ENCODE measurements around the gene MAML2.

DNA sequence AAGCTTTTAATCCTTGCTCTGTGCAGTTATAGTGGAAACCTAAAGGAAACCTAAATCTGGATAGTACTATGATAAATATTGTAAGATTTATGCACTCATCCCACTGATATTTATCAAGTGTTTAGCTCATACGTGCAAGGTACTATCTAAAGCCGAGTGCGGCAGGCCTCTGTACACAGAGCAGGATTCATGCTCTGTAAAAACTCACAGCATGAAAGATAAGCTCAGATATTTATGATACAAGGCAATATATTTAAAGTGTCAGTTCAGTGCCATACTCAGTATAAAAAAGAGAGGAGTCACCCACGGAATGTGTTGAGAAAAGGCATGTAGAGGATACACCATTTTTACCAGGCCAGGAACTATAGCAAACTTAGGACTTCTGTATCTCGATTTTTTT lies 66.2 kb downstream of the MAML2 start:
- TF ChIP-seq, protein P1, sequence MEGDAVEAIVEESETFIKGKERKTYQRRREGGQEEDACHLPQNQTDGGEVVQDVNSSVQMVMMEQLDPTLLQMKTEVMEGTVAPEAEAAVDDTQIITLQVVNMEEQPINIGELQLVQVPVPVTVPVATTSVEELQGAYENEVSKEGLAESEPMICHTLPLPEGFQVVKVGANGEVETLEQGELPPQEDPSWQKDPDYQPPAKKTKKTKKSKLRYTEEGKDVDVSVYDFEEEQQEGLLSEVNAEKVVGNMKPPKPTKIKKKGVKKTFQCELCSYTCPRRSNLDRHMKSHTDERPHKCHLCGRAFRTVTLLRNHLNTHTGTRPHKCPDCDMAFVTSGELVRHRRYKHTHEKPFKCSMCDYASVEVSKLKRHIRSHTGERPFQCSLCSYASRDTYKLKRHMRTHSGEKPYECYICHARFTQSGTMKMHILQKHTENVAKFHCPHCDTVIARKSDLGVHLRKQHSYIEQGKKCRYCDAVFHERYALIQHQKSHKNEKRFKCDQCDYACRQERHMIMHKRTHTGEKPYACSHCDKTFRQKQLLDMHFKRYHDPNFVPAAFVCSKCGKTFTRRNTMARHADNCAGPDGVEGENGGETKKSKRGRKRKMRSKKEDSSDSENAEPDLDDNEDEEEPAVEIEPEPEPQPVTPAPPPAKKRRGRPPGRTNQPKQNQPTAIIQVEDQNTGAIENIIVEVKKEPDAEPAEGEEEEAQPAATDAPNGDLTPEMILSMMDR (IDR thresholded peaks at IDR 0.05; ENCODE audit: low read depth, low read length, missing input control) = no peak
- TF ChIP-seq JUND (IDR thresholded peaks at IDR 0.05) (no peak), NR2F2 (IDR thresholded peaks at IDR 0.05) (no peak), HNF4A (conservative IDR thresholded peaks at IDR 0.05) (no peak), YY1 (IDR thresholded peaks at IDR 0.05) (no peak), SP1 (IDR thresholded peaks at IDR 0.05) (no peak)
- TF ChIP-seq, protein P2, sequence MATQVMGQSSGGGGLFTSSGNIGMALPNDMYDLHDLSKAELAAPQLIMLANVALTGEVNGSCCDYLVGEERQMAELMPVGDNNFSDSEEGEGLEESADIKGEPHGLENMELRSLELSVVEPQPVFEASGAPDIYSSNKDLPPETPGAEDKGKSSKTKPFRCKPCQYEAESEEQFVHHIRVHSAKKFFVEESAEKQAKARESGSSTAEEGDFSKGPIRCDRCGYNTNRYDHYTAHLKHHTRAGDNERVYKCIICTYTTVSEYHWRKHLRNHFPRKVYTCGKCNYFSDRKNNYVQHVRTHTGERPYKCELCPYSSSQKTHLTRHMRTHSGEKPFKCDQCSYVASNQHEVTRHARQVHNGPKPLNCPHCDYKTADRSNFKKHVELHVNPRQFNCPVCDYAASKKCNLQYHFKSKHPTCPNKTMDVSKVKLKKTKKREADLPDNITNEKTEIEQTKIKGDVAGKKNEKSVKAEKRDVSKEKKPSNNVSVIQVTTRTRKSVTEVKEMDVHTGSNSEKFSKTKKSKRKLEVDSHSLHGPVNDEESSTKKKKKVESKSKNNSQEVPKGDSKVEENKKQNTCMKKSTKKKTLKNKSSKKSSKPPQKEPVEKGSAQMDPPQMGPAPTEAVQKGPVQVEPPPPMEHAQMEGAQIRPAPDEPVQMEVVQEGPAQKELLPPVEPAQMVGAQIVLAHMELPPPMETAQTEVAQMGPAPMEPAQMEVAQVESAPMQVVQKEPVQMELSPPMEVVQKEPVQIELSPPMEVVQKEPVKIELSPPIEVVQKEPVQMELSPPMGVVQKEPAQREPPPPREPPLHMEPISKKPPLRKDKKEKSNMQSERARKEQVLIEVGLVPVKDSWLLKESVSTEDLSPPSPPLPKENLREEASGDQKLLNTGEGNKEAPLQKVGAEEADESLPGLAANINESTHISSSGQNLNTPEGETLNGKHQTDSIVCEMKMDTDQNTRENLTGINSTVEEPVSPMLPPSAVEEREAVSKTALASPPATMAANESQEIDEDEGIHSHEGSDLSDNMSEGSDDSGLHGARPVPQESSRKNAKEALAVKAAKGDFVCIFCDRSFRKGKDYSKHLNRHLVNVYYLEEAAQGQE (IDR thresholded peaks at IDR 0.05) = no peak

Data from liver (tissue), 3 donors.